K562 (cell line): ENCODE measurements around the gene CUL9. TPM values are rescaled to one million over a fixed set of nuclear protein-coding genes. Genes with fewer than 3 reads are reported as not detected.

Source experiments
- CHCHD3 ChIP-seq: fragments of 250-450 bp; sonication (Bioruptor Pico); IDR thresholded peaks from 2 replicates; pipeline ENCODE4 v2.1.2; 2022; ENCODE audit warnings: mild to moderate bottlenecking
- EWSR1 ChIP-seq: fragments of 450-650 bp; IDR thresholded peaks from 2 replicates; pipeline ENCODE4 v1.6.1; 2018; ENCODE audit warnings: borderline replicate concordance, mild to moderate bottlenecking, low read depth, moderate library complexity; ENCODE audit not compliant: partially characterized antibody
- HNRNPUL1 ChIP-seq: fragments of 200-400 bp; formaldehyde crosslinking; IDR thresholded peaks from 2 replicates; pipeline ENCODE4 v1.6.1; 2017; ENCODE audit warnings: low read length
- SNIP1 ChIP-seq: fragments of 450-650 bp; IDR thresholded peaks from 2 replicates; pipeline ENCODE4 v1.7.1; 2017; ENCODE audit warnings: low read depth, mild to moderate bottlenecking
- XRCC5 ChIP-seq: fragments of 200-400 bp; formaldehyde crosslinking; IDR thresholded peaks from 2 replicates; pipeline ENCODE4 v1.6.1; 2017; ENCODE audit warnings: low read depth, mild to moderate bottlenecking, low read length
- ZNF143 ChIP-seq: sonication (generic); formaldehyde crosslinking; IDR thresholded peaks from 2 replicates; pipeline ENCODE4 v1.9.0; 2022; ENCODE audit warnings: mild to moderate bottlenecking, missing genetic modification reagents
- ZNF644 ChIP-seq: fragments of 200-800 bp; sonication (Bioruptor generic); IDR thresholded peaks from 2 replicates; pipeline ENCODE4 v1.6.1; 2016; ENCODE audit warnings: low read depth, missing genetic modification characterization, missing compliant biosample characterization
- polyA plus RNA-seq, 8 experiments: library from polyadenylated mRNA; depleted of rRNA in 4 of 8; stranded (reverse) in 5 of 8; unstranded in 3 of 8; fragments of >200 nt; fragmentation: Nextera tagmentation in 2 of 8; fragmentation: Illumina TruSeq in 1 of 8; extraction: Ambion mirVana in 2 of 8; extraction: Trizol in 1 of 8; gene quantifications; 2 replicates each; pipeline versions ENCODE4 v1.2.1 to v1.2.3, GENCODE V29; 2011 to 2014; ENCODE audit warnings: inconsistent platforms in 1 of 8, missing spikeins in 1 of 8
- total RNA-seq, 7 experiments: library from RNA; depleted of rRNA in 6 of 7; stranded (reverse); fragments of >200 nt in 6 of 7; fragmentation: Illumina TruSeq in 2 of 7; extraction: Trizol in 2 of 7; gene quantifications; 2 replicates each; pipeline versions ENCODE4 v1.2.1 to v1.2.3, GENCODE V29; 2011 to 2021; ENCODE audit warnings: low replicate concordance in 1 of 7
- TF ChIP-seq, protein P1 (sequence below): sonication (generic); formaldehyde crosslinking; IDR thresholded peaks from 2 replicates; pipeline ENCODE4 v1.8.1; 2023; ENCODE audit warnings: mild to moderate bottlenecking, missing genetic modification reagents
- TF ChIP-seq, protein P2 (sequence below), 2 experiments: fragments of 450-650 bp in 1 of 2; sonication (generic) in 1 of 2; formaldehyde crosslinking in 1 of 2; IDR thresholded peaks; 2 replicates each; pipeline versions ENCODE4 v1.7.1 to v1.9.0; 2016 to 2022; ENCODE audit warnings: inconsistent platforms in 1 of 2, mild to moderate bottlenecking in 1 of 2, missing genetic modification reagents in 1 of 2
- TF ChIP-seq, protein P3 (sequence below): sonication (generic); formaldehyde crosslinking; IDR thresholded peaks from 2 replicates; pipeline ENCODE4 v1.8.0; 2022; ENCODE audit warnings: mild to moderate bottlenecking, low read depth, missing genetic modification reagents
- TF ChIP-seq, protein P4 (sequence below): fragments of 250-450 bp; sonication (Bioruptor Pico); IDR thresholded peaks from 2 replicates; pipeline ENCODE4 v1.8.0; 2021; ENCODE audit warnings: mild to moderate bottlenecking, moderate library complexity

The CUL9 gene
- total and polyA plus RNA-seq, 9 of the 15 experiments (the other 6 are each of a cell fraction or from before 2014, with no cell fraction given): 0.50 to 20.7 (median 6.6) TPM

DNA sequence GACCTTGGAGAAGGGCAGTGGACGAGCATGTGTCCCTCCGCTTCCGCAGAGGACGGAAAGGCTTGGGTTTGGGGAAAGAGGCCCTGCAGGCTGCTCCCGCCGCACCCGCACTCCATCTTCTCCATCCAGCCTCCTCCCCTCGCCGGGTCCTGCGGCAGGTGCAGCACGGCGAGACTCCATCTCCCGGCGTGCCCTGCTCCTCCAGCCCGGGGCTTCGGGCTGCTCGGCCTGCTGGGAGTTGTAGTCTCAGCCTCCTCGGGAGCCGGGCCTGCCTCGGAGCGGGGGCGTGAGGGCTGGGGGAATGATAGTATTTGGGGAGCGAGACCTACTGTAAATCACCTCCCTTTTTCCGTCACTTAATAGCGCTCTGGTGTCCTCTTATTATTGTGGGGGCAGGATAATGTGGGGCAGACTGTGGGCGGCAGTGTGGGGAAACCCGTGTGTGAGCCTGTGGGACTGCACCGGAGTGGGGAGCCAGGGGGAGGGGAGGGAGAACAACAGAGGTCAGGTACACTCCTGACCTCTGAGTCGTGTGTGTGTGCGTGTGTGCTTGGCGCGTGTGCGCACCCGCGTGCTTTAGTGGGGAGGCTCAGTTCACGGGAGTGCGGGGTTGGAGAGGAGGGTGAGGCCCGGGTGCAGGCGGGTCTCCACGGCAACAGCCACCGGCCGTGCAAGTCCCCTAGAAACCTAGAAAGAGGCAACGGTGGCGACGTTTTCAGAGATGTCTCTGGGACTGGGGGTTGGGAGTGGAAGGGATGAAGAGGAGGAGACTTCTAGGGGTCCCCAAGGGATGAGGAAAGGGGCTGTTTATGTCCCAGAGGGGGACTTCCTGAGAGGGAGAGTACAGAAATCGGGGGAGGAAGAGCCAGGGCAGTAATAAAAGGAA lies 65.4 kb downstream of the CUL9 start (continued):
- TF ChIP-seq, protein P1, sequence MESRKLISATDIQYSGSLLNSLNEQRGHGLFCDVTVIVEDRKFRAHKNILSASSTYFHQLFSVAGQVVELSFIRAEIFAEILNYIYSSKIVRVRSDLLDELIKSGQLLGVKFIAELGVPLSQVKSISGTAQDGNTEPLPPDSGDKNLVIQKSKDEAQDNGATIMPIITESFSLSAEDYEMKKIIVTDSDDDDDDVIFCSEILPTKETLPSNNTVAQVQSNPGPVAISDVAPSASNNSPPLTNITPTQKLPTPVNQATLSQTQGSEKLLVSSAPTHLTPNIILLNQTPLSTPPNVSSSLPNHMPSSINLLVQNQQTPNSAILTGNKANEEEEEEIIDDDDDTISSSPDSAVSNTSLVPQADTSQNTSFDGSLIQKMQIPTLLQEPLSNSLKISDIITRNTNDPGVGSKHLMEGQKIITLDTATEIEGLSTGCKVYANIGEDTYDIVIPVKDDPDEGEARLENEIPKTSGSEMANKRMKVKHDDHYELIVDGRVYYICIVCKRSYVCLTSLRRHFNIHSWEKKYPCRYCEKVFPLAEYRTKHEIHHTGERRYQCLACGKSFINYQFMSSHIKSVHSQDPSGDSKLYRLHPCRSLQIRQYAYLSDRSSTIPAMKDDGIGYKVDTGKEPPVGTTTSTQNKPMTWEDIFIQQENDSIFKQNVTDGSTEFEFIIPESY (CRISPR knock-in tag): peak; percentile 48; the same call in 1 of the 2 replicates
- TF ChIP-seq, protein P2, sequence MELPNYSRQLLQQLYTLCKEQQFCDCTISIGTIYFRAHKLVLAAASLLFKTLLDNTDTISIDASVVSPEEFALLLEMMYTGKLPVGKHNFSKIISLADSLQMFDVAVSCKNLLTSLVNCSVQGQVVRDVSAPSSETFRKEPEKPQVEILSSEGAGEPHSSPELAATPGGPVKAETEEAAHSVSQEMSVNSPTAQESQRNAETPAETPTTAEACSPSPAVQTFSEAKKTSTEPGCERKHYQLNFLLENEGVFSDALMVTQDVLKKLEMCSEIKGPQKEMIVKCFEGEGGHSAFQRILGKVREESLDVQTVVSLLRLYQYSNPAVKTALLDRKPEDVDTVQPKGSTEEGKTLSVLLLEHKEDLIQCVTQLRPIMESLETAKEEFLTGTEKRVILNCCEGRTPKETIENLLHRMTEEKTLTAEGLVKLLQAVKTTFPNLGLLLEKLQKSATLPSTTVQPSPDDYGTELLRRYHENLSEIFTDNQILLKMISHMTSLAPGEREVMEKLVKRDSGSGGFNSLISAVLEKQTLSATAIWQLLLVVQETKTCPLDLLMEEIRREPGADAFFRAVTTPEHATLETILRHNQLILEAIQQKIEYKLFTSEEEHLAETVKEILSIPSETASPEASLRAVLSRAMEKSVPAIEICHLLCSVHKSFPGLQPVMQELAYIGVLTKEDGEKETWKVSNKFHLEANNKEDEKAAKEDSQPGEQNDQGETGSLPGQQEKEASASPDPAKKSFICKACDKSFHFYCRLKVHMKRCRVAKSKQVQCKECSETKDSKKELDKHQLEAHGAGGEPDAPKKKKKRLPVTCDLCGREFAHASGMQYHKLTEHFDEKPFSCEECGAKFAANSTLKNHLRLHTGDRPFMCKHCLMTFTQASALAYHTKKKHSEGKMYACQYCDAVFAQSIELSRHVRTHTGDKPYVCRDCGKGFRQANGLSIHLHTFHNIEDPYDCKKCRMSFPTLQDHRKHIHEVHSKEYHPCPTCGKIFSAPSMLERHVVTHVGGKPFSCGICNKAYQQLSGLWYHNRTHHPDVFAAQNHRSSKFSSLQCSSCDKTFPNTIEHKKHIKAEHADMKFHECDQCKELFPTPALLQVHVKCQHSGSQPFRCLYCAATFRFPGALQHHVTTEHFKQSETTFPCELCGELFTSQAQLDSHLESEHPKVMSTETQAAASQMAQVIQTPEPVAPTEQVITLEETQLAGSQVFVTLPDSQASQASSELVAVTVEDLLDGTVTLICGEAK (IDR thresholded peaks at IDR 0.05): peak; percentile 80
- TF ChIP-seq, protein P2 (CRISPR knock-in tag; IDR thresholded peaks at IDR 0.05): no peak
- TF ChIP-seq HNRNPUL1: no peak
- no peak for TF ChIP-seq XRCC5
- no peak for TF ChIP-seq EWSR1
- TF ChIP-seq, protein P3, sequence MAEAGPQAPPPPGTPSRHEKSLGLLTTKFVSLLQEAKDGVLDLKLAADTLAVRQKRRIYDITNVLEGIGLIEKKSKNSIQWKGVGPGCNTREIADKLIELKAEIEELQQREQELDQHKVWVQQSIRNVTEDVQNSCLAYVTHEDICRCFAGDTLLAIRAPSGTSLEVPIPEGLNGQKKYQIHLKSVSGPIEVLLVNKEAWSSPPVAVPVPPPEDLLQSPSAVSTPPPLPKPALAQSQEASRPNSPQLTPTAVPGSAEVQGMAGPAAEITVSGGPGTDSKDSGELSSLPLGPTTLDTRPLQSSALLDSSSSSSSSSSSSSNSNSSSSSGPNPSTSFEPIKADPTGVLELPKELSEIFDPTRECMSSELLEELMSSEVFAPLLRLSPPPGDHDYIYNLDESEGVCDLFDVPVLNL: no peak
- TF ChIP-seq, protein P4, sequence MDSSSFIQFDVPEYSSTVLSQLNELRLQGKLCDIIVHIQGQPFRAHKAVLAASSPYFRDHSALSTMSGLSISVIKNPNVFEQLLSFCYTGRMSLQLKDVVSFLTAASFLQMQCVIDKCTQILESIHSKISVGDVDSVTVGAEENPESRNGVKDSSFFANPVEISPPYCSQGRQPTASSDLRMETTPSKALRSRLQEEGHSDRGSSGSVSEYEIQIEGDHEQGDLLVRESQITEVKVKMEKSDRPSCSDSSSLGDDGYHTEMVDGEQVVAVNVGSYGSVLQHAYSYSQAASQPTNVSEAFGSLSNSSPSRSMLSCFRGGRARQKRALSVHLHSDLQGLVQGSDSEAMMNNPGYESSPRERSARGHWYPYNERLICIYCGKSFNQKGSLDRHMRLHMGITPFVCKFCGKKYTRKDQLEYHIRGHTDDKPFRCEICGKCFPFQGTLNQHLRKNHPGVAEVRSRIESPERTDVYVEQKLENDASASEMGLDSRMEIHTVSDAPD (CRISPR knock-in tag): no peak
- TF ChIP-seq ZNF644: peak; percentile 95
- TF ChIP-seq CHCHD3 (CRISPR knock-in tag): no peak
- no peak for TF ChIP-seq SNIP1
- TF ChIP-seq ZNF143 (CRISPR knock-in tag): peak; percentile 100
